H1 (cell line): ENCODE data around the gene FRAT2. TPM values are rescaled to one million over a fixed set of nuclear protein-coding genes. Genes with fewer than 3 reads are reported as not detected.

Experiments
- CTCF ChIA-PET: fragments of 300-600 bp; sonication (Branson Sonifier 250); formaldehyde crosslinking; loops from one replicate; lab custom pipeline; 2021; ENCODE audit not compliant: partially characterized antibody; lab: Charles Lee
- POLR2A ChIA-PET: fragments of 300-600 bp; sonication (Branson Sonifier 250); formaldehyde crosslinking; loops from one replicate; lab custom pipeline; 2021; ENCODE audit warnings: inconsistent platforms; ENCODE audit not compliant: partially characterized antibody; lab: Charles Lee
- DNase-seq, 2 experiments: peaks; one replicate each; pipeline versions ENCODE4 v3.0.0 to v3.0.0-alpha.2; 2010 to 2022; ENCODE audit warnings: low spot score in 2 of 2, low read depth in 1 of 2, mixed read lengths in 1 of 2
- FAIRE-seq: peaks from 2 replicates; lab custom pipeline; 2011; peaks lifted over from hg19 to GRCh38; lab: Jason Lieb, UNC
- H2AFZ ChIP-seq: 2 replicates; pipeline ENCODE4 v1.8.1; 2012; ENCODE audit warnings: low read length, inconsistent platforms
- H2AK5ac ChIP-seq: 2 replicates; pipeline ENCODE4 v1.6.1; 2013; ENCODE audit warnings: low read depth, low read length
- H2BK120ac ChIP-seq: replicated peaks from 2 replicates; pipeline ENCODE3; 2013; ENCODE audit warnings: low read depth, low read length, inconsistent platforms
- H2BK12ac ChIP-seq: 2 replicates; pipeline ENCODE4 v1.6.1; 2013; ENCODE audit warnings: low read depth, low read length
- H2BK15ac ChIP-seq: 2 replicates; pipeline ENCODE4 v1.6.1; 2013; ENCODE audit warnings: low read length
- H2BK20ac ChIP-seq: 2 replicates; pipeline ENCODE4 v1.6.1; 2013; ENCODE audit warnings: low read length
- H2BK5ac ChIP-seq: 2 replicates; pipeline ENCODE4 v1.6.1; 2013; ENCODE audit warnings: low read depth, low read length
- H3K14ac ChIP-seq: 2 replicates; pipeline ENCODE4 v1.6.1; 2013; ENCODE audit warnings: inconsistent platforms; ENCODE audit not compliant: insufficient read length
- H3K18ac ChIP-seq: 2 replicates; pipeline ENCODE4 v1.6.1; 2013; ENCODE audit warnings: low read length; ENCODE audit errors: extremely low read depth
- H3K23ac ChIP-seq: 2 replicates; pipeline ENCODE4 v1.6.1; 2013; ENCODE audit warnings: inconsistent platforms; ENCODE audit not compliant: insufficient read length
- H3K23me2 ChIP-seq: 2 replicates; pipeline ENCODE4 v1.6.1; 2013; ENCODE audit warnings: low read depth, low read length
- H3K27ac ChIP-seq: 2 replicates; pipeline ENCODE4 v1.6.1; 2011; ENCODE audit warnings: low read depth, low read length, inconsistent platforms
- H3K27me3 ChIP-seq, 4 experiments: replicated peaks in 1 of 4; 1 replicate in 1 of 4; 2 replicates in 3 of 4; pipeline versions ENCODE4 v1.6.1 to v1.8.1; 2011 to 2013; ENCODE audit warnings: low read length in 3 of 4, mild to moderate bottlenecking in 3 of 4, inconsistent platforms in 2 of 4, mixed read lengths in 2 of 4, moderate library complexity in 1 of 4; ENCODE audit not compliant: control insufficient read depth in 3 of 4, insufficient read depth in 3 of 4; ENCODE audit errors: extremely low read depth in 1 of 4
- H3K36me3 ChIP-seq, 4 experiments: 2 replicates each; pipeline versions ENCODE4 v1.6.1 to v1.8.1; 2011 to 2013; ENCODE audit warnings: mild to moderate bottlenecking in 4 of 4, low read length in 3 of 4, moderate library complexity in 2 of 4, control low read depth in 1 of 4, inconsistent platforms in 1 of 4; ENCODE audit not compliant: insufficient read depth in 4 of 4, control insufficient read depth in 2 of 4
- H3K4ac ChIP-seq: replicated peaks from 2 replicates; pipeline ENCODE3; 2013; ENCODE audit warnings: low read length, low read depth, mixed read lengths, inconsistent platforms; ENCODE audit not compliant: insufficient read length
- H3K4me1 ChIP-seq, 4 experiments: replicated peaks in 1 of 4; 1 replicate in 1 of 4; 2 replicates in 3 of 4; pipeline versions ENCODE4 v1.6.1 to v1.8.1; 2011 to 2013; ENCODE audit warnings: low read length in 3 of 4, inconsistent platforms in 2 of 4, mixed read lengths in 1 of 4; ENCODE audit not compliant: insufficient read depth in 4 of 4, control insufficient read depth in 3 of 4
- H3K4me2 ChIP-seq, 2 experiments: 2 replicates each; pipeline versions ENCODE4 v1.6.1 to v1.8.1; 2011 to 2013; ENCODE audit warnings: low read depth in 2 of 2, low read length in 2 of 2, control low read depth in 1 of 2, inconsistent platforms in 1 of 2, mild to moderate bottlenecking in 1 of 2; ENCODE audit not compliant: insufficient read depth in 1 of 2
- H3K4me3 ChIP-seq, 4 experiments: fragments of 200-600, 300-600 bp in 1 of 4; sonication (generic), shearing (Covaris generic), sonication (Bioruptor Twin) in 1 of 4; 2 replicates each; pipeline versions ENCODE4 v1.5.1 to v1.8.1; 2011 to 2016; ENCODE audit warnings: low read length in 4 of 4, low read depth in 3 of 4, control low read depth in 2 of 4, inconsistent platforms in 2 of 4, mild to moderate bottlenecking in 2 of 4, mixed read lengths in 1 of 4, moderate library complexity in 1 of 4; ENCODE audit not compliant: insufficient read depth in 2 of 4; ENCODE audit errors: extremely low read depth in 1 of 4
- H3K56ac ChIP-seq: replicated peaks from 2 replicates; pipeline ENCODE3; 2013; ENCODE audit warnings: low read depth, mild to moderate bottlenecking, mixed read lengths, low read length, inconsistent platforms; ENCODE audit not compliant: insufficient read length
- H3K79me1 ChIP-seq: 2 replicates; pipeline ENCODE4 v1.6.1; 2013; ENCODE audit warnings: low read depth, low read length, control low read depth
- H3K79me2 ChIP-seq, 2 experiments: 2 replicates each; pipeline versions ENCODE4 v1.6.1 to v1.8.1; 2012 to 2013; ENCODE audit warnings: low read length in 2 of 2, mild to moderate bottlenecking in 2 of 2, inconsistent platforms in 1 of 2; ENCODE audit not compliant: insufficient read depth in 2 of 2, control insufficient read depth in 1 of 2
- H3K9ac ChIP-seq, 4 experiments: replicated peaks in 1 of 4; 1 replicate in 1 of 4; 2 replicates in 3 of 4; pipeline versions ENCODE4 v1.6.1 to v1.8.1; 2011 to 2013; ENCODE audit warnings: low read depth in 3 of 4, low read length in 3 of 4, control low read depth in 2 of 4, mild to moderate bottlenecking in 2 of 4, moderate library complexity in 2 of 4, inconsistent platforms in 1 of 4; ENCODE audit errors: extremely low read depth in 1 of 4
- H3K9me3 ChIP-seq, 2 experiments: 2 replicates each; pipeline versions ENCODE4 v1.6.1 to v1.8.1; 2012 to 2013; ENCODE audit warnings: mild to moderate bottlenecking in 2 of 2, moderate library complexity in 2 of 2, control low read depth in 1 of 2, inconsistent platforms in 1 of 2, low read depth in 1 of 2, low read length in 1 of 2, mixed read lengths in 1 of 2; ENCODE audit not compliant: insufficient read depth in 2 of 2
- H4K20me1 ChIP-seq, 2 experiments: replicated peaks in 1 of 2; 2 replicates each; pipeline versions ENCODE3 to v1.8.1; 2011 to 2013; ENCODE audit warnings: inconsistent platforms in 2 of 2, low read length in 2 of 2, mild to moderate bottlenecking in 1 of 2; ENCODE audit not compliant: insufficient read depth in 2 of 2, control insufficient read depth in 1 of 2
- H4K5ac ChIP-seq: 2 replicates; pipeline ENCODE4 v1.6.1; 2013; ENCODE audit warnings: low read length, low read depth, mixed read lengths, inconsistent platforms; ENCODE audit not compliant: insufficient read length
- H4K8ac ChIP-seq: 2 replicates; pipeline ENCODE4 v1.8.0; 2013; ENCODE audit warnings: mild to moderate bottlenecking, moderate library complexity, low read length, inconsistent platforms; ENCODE audit not compliant: insufficient read depth; ENCODE audit errors: extremely low read depth
- H4K91ac ChIP-seq: replicated peaks from 2 replicates; pipeline ENCODE3; 2013; ENCODE audit warnings: low read length, mixed read lengths, inconsistent platforms; ENCODE audit not compliant: insufficient read length
- CREB1 ChIP-seq: IDR thresholded peaks from 2 replicates; pipeline ENCODE4 v1.6.1; 2012; ENCODE audit warnings: inconsistent platforms
- CTBP2 ChIP-seq: IDR thresholded peaks from 2 replicates; pipeline ENCODE4 v1.7.0; 2011; ENCODE audit warnings: borderline replicate concordance, mild to moderate bottlenecking, moderate library complexity, mixed read lengths, low read length; ENCODE audit not compliant: insufficient read depth, insufficient read length
- POLR2A ChIP-seq, 2 experiments: IDR thresholded peaks; 1 replicate in 1 of 2; 2 replicates in 1 of 2; pipeline ENCODE4 v1.6.1; 2011; ENCODE audit warnings: low read depth in 2 of 2, low read length in 2 of 2, mild to moderate bottlenecking in 2 of 2; ENCODE audit errors: control extremely low read depth in 1 of 2
- RAD21 ChIP-seq, 2 experiments: IDR thresholded peaks in 1 of 2; conservative IDR thresholded peaks in 1 of 2; 2 replicates each; pipeline ENCODE4 v1.6.1; 2011; ENCODE audit warnings: low read depth in 2 of 2, low read length in 2 of 2, improper control_type of control experiment in 1 of 2, inconsistent platforms in 1 of 2, mild to moderate bottlenecking in 1 of 2, moderate library complexity in 1 of 2
- RXRA ChIP-seq: IDR thresholded peaks from 2 replicates; pipeline ENCODE4 v1.6.1; 2011; ENCODE audit warnings: low read depth, mild to moderate bottlenecking, low read length, moderate library complexity; ENCODE audit not compliant: insufficient read depth
- SIN3A ChIP-seq, 2 experiments: IDR thresholded peaks in 1 of 2; conservative IDR thresholded peaks in 1 of 2; 2 replicates each; pipeline ENCODE4 v1.6.1; 2011 to 2012; ENCODE audit warnings: low read length in 2 of 2, improper control_type of control experiment in 1 of 2, low read depth in 1 of 2, mild to moderate bottlenecking in 1 of 2
- SP2 ChIP-seq: IDR thresholded peaks from 2 replicates; pipeline ENCODE4 v1.6.1; 2012; ENCODE audit warnings: mild to moderate bottlenecking, low read length, inconsistent platforms
- SUZ12 ChIP-seq: fragments of 200-600 bp; sonication (generic); IDR thresholded peaks from 2 replicates; pipeline ENCODE4 v1.6.1; 2012; ENCODE audit warnings: mild to moderate bottlenecking, inconsistent platforms, low read length, moderate library complexity, mixed read lengths
- TAF7 ChIP-seq: optimal IDR thresholded peaks from 2 replicates; pipeline ENCODE3; 2011; ENCODE audit warnings: low read depth, mild to moderate bottlenecking, inconsistent platforms, low read length, moderate library complexity, borderline replicate concordance
- TCF12 ChIP-seq: IDR thresholded peaks from 2 replicates; pipeline ENCODE4 v1.6.1; 2011; ENCODE audit warnings: low read depth, mild to moderate bottlenecking, low read length
- WGBS, 2 experiments: shearing (Covaris generic) in 1 of 2; methylation state at CpG; one replicate each; pipeline versions ENCODE4 v1.1.6 to v1.1.7; 2013 to 2015; ENCODE audit warnings: low lambda C conversion rate in 2 of 2, mixed read lengths in 2 of 2, inconsistent platforms in 1 of 2, low coverage in 1 of 2, missing lambda C conversion rate in 1 of 2; ENCODE audit not compliant: insufficient replicate concordance in 2 of 2, insufficient coverage in 1 of 2, insufficient read length in 1 of 2; ENCODE audit errors: extremely low coverage in 1 of 2, missing lambda C conversion rate in 1 of 2; 5-methylcytosine and 5-hydroxymethylcytosine counted together
- polyA plus RNA-seq, 7 experiments: library from polyadenylated mRNA; depleted of rRNA in 3 of 7; stranded (reverse) in 5 of 7; unstranded in 2 of 7; fragments of >200 nt in 5 of 7; fragments of 200-250 nt in 2 of 7; gene quantifications; 1 replicate in 5 of 7; 2 replicates in 1 of 7; 4 replicates in 1 of 7; pipeline versions ENCODE4 v1.2.1 to v1.2.3, GENCODE V29; 2011 to 2013; ENCODE audit warnings: missing spikeins in 2 of 7, mixed read lengths in 2 of 7
- total RNA-seq: library from RNA; stranded (reverse); fragmentation: NEBNext Ultra II Directional; extraction: Animal tissue kit (Norgen Biotek cat#: 25700); gene quantifications from 2 replicates; pipeline ENCODE4 v1.2.1, GENCODE V29; 2021

FRAT2 gene
- total and polyA plus RNA-seq, 2 of the 8 experiments (the other 6 are each of a cell fraction or from before 2014, with no cell fraction given), result 47.4 to 83.0 TPM

GRCh38 chr10:97358781-97359180 is 24.3 kb upstream of the FRAT2 start:
- FAIRE-seq (no peak), DNase-seq (no peak)
- WGBS, 2 experiments, result 98% methylated on average over 3 of the region's 3 CpGs; no CpG with 5 or more reads in 1 of the 2 experiments
- H4K91ac ChIP-seq, result no peak overlapping the region
- ChIA-PET POLR2A (interaction anchor here (1.3 to 2.1 kb wide), 5 partner anchors 13 to 77 kb away, joined by 3 to 6 read pairs (median 4); partner anchors contain the start of gene RRP12), CTCF (interaction anchor here (0.7 to 7.2 kb wide), 10 partner anchors 9 to 148 kb away, joined by 4 to 45 read pairs (median 6); partner anchors contain the start of gene RRP12)
- no peak overlapping the region for H4K8ac ChIP-seq
- no peak overlapping the region for H3K23ac ChIP-seq
- no peaks in the 10 kb centered on the region for H3K9me3 ChIP-seq
- H3K4me2 ChIP-seq, result no peak overlapping the region
- no peak overlapping the region for H3K4me3 ChIP-seq
- peaks cover 0 to 4% of the 10 kb centered on the region in 2 experiments for H4K20me1 ChIP-seq
- H3K79me2 ChIP-seq, result no peaks in the 10 kb centered on the region
- H3K27ac ChIP-seq, result no peak overlapping the region
- no peaks in the 10 kb centered on the region for H3K79me1 ChIP-seq
- no peaks in the 10 kb centered on the region for H3K23me2 ChIP-seq
- no peak overlapping the region for H2AFZ ChIP-seq
- H2BK12ac ChIP-seq, result no peak overlapping the region
- H2BK20ac ChIP-seq, result no peak overlapping the region
- TF ChIP-seq SIN3A (conservative IDR thresholded peaks at IDR 0.05 in 1 of 2, IDR thresholded peaks at IDR 0.05 in 1 of 2; ENCODE audit: low read depth in 1 of 2, low read length in 2 of 2), result no peak
- TF ChIP-seq TCF12, result no peak
- no peak for TF ChIP-seq SUZ12
- no peak for TF ChIP-seq TAF7
- TF ChIP-seq CREB1, result no peak
- no peak for TF ChIP-seq CTBP2
- no peak for TF ChIP-seq POLR2A (IDR thresholded peaks at IDR 0.05; ENCODE audit: control extremely low read depth in 1 of 2, low read depth in 2 of 2, low read length in 2 of 2)
- TF ChIP-seq RXRA, result no peak
- no peak for TF ChIP-seq SP2
- TF ChIP-seq RAD21 (IDR thresholded peaks at IDR 0.05 in 1 of 2, conservative IDR thresholded peaks at IDR 0.05 in 1 of 2; ENCODE audit: low read depth in 2 of 2, low read length in 2 of 2), result no peak
- peaks cover 7 to 33% (median 30%) of the 10 kb centered on the region in 4 experiments for H3K36me3 ChIP-seq
- no peak overlapping the region for H2BK5ac ChIP-seq
- no peak overlapping the region for H3K14ac ChIP-seq
- no peak overlapping the region for H3K4ac ChIP-seq
- no peak overlapping the region for H4K5ac ChIP-seq
- no peak overlapping the region for H3K9ac ChIP-seq
- no peak overlapping the region for H2BK120ac ChIP-seq
- no peak overlapping the region for H3K18ac ChIP-seq
- H3K4me1 ChIP-seq, result peaks cover 0 to 3% (median 1%) of the 10 kb centered on the region in 4 experiments; a peak in 3 of 7 replicates
- H2BK15ac ChIP-seq, result no peak overlapping the region
- H3K56ac ChIP-seq, result no peak overlapping the region
- H2AK5ac ChIP-seq, result no peak overlapping the region
- H3K27me3 ChIP-seq, result no peaks in the 10 kb centered on the region
